DMS 273 treated with DMSO at 0.1 percent for 48 hours (cell line): ENCODE data around the gene IFITM10.

ENCODE experiments used
- DNase-seq: peaks from one replicate; lab custom pipeline; 2025; lab: John Stamatoyannopoulos, UW

Gene IFITM10

DNA sequence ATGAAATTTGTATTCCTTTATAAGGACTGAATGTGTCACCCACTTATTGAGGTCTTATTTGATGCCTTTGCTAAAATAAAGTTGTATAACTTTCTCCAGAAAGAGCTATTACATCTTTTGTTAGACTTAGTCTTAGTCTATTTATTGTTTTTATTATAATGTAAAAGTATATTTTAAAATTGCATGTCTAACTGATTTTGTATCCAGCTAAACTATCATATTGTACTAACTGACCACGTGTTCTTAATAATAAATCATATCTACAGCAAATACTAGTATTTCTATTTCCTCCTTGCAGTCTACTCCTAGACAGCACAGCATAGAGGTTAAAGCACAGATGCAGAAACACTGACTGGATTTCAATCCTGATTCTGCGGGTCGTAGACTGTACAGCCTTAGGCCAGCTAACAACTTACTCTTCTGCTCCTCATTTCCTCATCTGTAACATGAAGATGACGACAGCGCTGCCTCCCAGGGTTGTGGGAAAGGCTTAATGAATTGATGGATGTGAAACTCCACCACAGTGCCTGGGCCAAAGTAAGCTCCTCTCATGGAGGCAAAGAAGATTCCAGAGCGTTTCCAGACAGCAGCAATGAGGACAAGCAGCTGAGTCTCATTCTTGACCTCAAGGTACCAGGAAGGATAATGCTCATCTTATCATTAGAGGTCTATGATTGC lies 13.2 kb downstream of the IFITM10 start:
- DNase-seq, result no peak

- DNase-seq, result no peak
Measured at GRCh38 chr11:1736447-1736992, 13.9 kb downstream of the IFITM10 start.

DNA sequence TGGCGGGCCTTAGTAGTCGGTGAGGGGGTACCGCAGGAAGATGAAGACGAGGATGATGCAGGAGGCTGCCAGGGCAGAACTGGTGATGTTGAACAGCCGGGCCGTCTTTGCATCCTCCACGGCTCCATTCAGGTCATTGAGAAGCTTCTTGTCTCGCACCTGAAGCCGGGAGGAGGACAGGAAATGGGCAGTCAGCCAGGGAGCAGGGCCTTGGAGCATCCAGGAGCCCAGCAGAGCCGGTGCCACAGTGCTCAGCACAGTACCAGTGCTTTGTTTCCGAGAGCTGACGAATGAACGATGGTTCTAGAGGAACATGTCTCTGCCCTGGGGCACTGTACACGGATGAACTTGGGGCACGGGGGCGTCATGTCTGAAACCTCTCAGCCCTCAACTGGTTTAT lies 15.1 kb downstream of the IFITM10 start:
- no peak for DNase-seq

DNA sequence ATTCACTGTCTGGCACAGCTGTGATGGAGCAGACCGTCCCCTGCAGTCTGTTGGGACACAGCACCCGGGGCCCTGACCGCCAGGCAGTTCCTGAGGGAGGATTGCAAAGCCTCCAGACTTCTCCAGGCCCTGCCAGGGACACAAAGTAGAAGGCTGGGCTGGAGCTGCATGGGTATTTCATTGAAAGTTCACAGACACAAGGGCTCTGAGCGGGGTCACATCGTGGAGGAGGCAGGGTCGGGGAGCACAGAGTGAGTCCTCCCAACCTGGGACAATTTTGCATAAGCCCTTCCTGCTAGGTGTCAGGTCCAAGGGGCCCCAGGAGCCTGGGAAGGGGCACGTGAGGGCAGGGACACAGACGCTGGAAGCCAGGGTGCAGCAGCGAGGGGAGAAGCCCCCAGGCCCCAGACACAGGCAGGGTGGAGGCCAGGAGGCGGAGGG lies 15.7 kb downstream of the IFITM10 start:
- DNase-seq, result no peak

DNA sequence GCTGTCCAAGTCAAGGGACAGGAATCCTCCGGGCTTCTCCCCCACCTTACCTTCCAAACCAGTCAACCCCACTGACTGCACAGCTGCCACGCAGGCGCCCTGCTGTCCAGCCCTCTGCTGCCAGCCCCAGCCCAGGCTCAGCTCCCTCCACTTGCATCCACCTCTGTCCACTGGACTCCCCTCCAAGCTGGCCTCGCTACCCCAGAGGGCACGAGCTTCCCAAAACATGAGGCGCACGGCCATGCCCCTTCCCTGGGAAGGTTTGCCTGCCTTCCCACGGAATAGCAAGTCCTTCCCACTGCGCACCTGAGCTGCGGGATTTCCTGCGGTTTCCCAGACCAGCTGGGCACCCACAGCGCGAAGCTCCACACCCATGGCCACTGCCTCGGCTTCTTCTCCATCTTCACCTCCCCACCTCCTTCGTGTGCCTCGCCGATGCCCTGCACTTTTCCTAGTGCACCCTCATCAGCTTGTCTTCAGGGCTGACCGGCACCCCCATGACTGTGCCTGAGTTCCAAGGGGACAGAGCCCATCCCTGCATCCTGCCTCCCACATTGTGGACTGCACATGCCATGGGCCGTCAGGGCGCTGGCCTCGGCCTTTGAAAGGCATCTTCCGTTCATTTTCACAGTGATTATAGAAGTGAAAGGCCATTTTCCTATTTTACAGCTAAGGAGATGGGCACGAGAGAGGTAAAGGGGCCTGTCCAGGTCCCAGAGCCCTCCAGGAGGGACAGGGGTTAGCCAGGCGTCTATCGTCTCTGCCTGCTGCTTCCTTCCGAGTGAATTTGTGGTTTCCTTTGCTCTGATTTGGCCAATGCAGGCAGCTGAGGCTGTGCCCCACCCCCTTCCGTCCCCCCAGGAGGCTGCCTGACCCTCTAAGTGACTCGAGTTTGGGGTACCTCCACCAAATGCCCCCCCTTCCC lies 16.4 kb downstream of the IFITM10 start:
- DNase-seq, result no peak

DNA sequence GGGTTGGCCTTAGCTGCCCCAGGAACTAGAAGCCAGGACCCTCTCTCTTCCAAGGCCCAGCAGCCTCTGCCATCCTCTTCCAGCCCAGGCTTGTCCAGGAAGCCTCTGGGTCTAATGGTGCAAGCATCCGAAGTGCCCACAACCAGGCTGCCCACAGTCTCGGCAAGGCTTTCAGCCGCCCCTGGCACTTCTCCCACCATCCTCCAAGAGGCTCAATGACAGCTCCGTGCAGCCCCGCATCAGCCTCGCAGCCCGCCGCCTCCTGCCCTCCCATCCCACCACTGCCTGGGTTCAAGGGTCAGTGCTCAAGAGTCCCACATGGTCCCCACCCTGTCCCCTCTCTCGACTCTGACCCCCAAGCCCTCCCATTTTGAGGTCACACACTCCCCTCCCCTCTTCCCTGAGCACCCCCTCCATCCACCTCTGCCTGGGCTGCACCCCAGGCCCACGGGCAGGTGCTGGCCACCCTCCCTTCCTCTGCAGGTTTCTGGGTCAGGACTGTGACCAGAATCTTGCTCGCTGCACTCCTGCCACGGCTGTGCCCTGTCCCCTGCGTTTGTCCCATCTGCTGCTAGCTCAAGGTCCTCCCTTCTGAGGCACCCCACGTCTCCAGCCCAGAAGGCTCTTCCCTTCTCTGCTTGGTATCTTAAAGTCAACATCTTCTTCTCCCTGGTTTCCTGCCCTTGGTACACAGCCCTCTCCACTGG lies 17.2 kb downstream of the IFITM10 start:
- no peak for DNase-seq

DNA sequence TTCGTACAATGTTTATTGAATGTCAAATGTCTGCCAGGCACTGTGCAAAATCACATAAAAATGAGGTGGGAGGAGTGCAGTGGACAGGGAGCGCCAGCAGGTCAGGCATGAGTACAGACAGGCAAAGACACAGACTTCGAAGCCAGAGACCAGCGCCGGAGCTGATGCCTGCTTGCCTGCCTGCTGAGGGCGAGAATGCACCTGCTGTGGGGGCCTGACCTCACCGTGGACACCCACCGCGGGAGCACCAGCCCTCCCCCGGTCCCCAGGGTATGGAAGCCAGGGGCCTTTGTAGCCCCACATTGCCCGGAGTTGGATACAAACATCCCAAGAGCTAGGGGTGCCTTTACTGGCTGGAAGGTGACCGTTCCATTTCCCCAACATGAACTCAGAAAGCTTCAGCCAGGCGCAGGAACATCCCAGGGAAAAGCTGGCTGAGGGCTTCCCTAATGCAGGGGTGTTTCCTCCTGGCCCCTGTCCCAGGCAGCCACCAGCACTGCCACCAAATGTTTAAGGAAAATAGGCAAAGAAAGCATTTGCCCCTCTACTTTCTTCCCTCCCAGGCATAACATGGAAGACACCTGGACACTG lies 17.9 kb downstream of the IFITM10 start:
- DNase-seq, result no peak

GRCh38 chr11:1731451-1732059 lies 18.8 kb downstream of the IFITM10 start:
- DNase-seq, result no peak

DNA sequence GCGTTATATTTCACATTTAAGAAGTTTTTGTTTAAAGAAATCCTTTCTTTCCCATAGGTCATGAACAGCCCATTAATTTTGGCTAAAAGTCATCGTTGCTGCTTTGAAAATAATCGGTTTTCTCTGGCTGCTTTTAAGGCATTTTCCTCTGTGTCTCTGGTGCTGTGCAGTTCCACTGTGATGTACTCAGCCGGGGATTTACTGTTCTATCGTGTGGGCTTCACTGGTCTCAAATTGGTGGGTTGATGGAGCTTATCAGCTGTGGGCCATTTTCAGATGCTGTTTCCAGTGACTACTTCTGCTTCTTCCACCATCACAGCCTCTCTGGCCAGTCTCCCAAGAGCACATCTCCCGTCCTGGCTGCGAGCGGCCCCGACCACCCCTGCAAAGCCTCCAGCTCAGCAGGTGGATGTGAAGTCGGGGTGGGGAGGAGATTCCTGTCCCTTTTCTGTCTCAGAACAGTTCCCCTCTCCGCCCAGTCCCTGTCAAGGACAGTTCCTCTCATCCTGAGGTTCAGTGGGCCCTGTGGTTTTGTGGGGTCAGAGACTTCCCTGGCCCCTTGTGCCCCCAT lies 20.3 kb downstream of the IFITM10 start:
- no peak for DNase-seq

DNA sequence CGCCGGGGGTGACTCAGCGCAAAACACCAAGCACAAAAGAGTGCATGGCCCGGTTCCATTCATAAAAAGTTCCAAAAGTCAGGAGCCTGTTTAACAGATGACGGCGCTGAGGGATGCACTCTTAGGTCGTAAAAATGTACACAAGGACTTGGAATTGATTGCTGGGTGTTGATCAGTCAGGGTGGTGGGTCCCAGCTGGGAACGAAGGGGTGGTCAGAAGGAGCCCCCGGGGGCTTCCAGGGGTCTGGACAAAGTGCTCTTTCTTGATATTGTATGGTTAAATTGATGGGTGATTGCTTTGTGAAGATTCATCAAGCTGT lies 20.7 kb downstream of the IFITM10 start:
- no peak for DNase-seq

GRCh38 chr11:1728931-1729691 lies 21.3 kb downstream of the IFITM10 start:
- DNase-seq, result no peak

- no peak for DNase-seq
Measured at GRCh38 chr11:1728301-1728700, 22.1 kb downstream of the IFITM10 start.

GRCh38 chr11:1727861-1728260 lies 22.5 kb downstream of the IFITM10 start:
- DNase-seq, result no peak

- no peak for DNase-seq
Measured at GRCh38 chr11:1727096-1727690, 23.2 kb downstream of the IFITM10 start.

DNA sequence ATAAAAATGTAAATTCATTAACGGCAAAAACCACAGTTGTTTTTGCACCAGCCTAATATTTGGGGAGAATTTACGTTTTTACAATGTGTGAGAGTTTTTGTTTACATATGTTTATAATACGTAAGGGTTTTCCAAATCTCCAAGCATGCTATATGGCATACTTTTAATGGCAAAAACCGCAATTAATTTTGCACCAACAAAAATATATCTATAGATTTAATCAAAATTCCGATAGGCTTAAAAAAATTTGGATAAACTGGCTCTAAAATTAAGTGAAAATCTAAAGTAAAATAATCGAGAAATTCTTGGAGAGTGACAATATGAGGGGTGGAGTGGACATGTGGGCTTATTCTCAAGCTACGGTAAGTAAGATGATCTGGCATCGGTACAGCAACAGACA lies 30.6 kb downstream of the IFITM10 start:
- no peak for DNase-seq

DNA sequence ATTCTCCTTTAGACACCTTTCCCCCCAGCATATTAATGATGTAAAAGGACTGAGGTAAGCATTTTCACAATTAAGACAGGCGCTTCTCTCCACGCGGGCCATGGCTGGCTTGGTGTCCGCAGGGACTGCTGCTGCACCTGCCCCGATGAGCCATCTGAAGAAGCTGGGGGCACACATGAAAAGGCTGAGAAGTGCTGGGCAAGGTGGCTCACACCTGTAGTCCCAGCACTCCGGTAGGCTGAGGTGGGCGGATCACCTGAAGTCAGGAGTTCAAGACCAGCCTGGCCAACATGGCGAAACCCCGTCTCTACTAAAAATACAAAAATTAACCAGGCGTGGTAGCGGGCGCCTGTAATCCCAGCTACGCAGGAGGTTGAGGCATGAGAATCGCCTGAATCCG lies 32.1 kb downstream of the IFITM10 start:
- no peak for DNase-seq

- no peak for DNase-seq
Measured at GRCh38 chr11:1717745-1718144, 32.6 kb downstream of the IFITM10 start.

GRCh38 chr11:1714908-1715885 lies 35.2 kb downstream of the IFITM10 start:
- DNase-seq, result no peak

DNA sequence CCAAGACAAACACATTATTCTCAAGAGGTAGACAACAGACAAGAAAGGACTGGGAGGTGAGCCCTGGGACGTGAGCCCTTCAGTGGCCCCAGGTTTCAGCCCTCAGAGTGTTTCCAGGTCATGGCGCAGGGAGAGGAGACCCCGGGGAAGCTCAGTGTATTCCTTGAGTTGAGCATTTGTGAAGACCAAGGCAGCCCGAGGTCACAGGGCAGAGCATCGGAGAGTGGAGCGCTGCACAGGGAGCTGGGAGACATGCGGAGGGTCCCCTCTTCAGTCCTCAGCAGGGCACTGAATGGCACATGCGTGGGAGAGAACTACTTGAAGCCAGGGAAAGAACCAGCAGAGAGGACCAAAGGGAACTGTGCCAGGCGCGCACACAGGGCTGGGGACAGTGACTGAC lies 41.7 kb downstream of the IFITM10 start:
- no peak for DNase-seq
